Gastroesophageal sphincter (tissue), 3 donors: Measurements from ENCODE around the gene COL19A1.

ENCODE experiments used
- CTCF ChIP-seq, 4 experiments: fragments of 200-600 bp in 2 of 4; fragments of 450-650 bp in 2 of 4; sonication (generic) in 1 of 4; IDR thresholded peaks; one replicate each; pipeline ENCODE4 v1.5.1; 2017 to 2019; ENCODE audit warnings: antibody characterized with exemption in 4 of 4, mild to moderate bottlenecking in 2 of 4, moderate library complexity in 2 of 4
- EP300 ChIP-seq: sonication (generic); formaldehyde crosslinking; IDR thresholded peaks from one replicate; pipeline ENCODE4 v1.6.1; 2017; ENCODE audit warnings: antibody characterized with exemption, mild to moderate bottlenecking
- POLR2A ChIP-seq, 2 donors: fragments of 450-650 bp; IDR thresholded peaks; one replicate each; pipeline ENCODE4 v1.6.1; 2017; ENCODE audit warnings: antibody characterized with exemption in 2 of 2, mild to moderate bottlenecking in 2 of 2, moderate library complexity in 1 of 2
- POLR2AphosphoS5 ChIP-seq: sonication (generic); formaldehyde crosslinking; IDR thresholded peaks from one replicate; pipeline ENCODE4 v1.6.1; 2017; ENCODE audit warnings: antibody characterized with exemption

DNA sequence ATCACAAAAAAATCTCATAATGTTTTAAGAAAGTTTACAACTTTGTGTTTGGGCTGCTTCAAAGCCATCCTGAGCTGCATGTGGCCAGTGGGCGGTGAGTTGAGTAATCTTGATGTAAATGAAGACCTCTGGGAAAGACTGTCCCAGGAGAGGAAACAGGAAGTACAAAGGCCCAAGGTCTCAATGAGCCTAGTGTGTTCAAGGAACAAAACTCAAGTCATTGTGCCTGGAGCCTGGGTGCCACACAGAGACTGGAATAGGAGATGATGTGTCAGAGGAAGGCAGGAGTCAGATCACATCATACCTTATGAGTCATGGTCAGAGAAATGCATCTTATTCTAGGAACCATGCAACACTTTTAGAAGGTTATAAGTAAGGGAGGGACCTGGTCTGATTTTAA lies 51.5 kb downstream of the COL19A1 start:
- TF ChIP-seq CTCF (IDR thresholded peaks at IDR 0.05) (no peak), POLR2A (IDR thresholded peaks at IDR 0.05) (no peak), EP300 (no peak), POLR2AphosphoS5 (peak; percentile 37)
